Activated gamma-delta T cell (primary cell): ENCODE data around the gene CFAP221.
"Not testable (repeated sequence)": the region's sequence is repeated elsewhere in the genome, so short reads cannot be mapped to it uniquely, and the experiment has no call there.

Source experiments
- DNase-seq: peaks from one replicate; lab custom pipeline; 2025; lab: John Stamatoyannopoulos, UW

CFAP221 gene

DNA sequence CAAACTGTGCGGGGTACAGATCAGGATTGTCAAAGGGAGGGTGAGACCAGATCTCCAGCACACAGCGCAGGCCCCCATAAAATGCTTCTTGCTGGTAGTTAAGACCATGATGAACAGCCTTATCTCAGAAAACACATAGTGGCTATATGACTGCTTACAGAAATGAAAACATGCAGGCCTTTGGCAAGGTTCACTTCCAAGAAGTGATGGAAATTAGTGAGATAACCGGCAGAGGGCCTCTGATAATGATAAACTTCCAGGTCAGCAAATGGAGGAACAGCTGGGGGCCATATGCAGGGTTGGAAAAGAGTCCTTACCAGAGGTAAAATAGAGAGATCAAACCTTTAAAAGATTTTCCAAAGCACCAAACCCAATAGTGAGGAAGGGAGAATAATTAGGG, 46.6 kb downstream of the CFAP221 start:
- DNase-seq: no peak

DNA sequence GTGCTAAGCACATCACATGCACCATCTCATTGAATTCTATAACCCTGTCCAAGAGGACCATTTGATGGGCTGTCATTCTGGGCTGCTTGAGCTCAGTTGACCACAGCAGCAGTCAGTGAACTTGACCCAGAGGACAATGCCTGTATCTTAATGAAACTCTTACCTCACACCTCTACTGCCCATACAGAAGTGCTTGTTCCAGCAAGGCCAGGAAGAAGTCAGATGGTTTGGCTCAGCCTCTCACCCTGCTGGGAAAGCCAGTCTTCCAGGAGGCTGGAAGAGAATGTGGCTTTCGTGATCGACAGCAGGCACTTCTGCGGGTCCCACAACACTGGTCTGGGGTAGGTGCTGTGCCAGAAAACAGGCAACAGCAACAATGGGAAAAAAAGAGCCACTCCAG, 47.3 kb downstream of the CFAP221 start:
- DNase-seq: no peak

GRCh38 chr2:119592436-119592835, 48.2 kb downstream of the CFAP221 start:
- DNase-seq: no peak

DNA sequence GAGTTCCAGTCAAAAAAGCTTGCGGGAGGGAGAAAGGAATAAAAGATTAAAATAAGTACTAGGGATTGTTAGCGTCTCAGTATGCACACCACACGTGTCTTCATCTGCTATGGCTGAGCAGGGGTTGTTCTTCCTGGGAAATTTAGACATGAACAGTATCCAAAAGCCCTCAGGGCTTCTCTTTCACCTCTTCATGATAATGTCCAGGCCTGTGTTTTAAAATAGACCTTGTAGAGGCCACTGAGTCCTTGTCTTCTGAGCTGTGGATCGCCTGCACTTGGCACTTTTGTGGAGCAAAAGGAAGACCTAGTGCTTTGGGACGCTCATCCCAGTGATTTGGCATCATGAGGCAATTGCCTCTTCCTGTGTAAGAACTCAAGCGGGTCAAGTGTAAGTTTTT, 52.4 kb downstream of the CFAP221 start:
- DNase-seq: no peak

DNA sequence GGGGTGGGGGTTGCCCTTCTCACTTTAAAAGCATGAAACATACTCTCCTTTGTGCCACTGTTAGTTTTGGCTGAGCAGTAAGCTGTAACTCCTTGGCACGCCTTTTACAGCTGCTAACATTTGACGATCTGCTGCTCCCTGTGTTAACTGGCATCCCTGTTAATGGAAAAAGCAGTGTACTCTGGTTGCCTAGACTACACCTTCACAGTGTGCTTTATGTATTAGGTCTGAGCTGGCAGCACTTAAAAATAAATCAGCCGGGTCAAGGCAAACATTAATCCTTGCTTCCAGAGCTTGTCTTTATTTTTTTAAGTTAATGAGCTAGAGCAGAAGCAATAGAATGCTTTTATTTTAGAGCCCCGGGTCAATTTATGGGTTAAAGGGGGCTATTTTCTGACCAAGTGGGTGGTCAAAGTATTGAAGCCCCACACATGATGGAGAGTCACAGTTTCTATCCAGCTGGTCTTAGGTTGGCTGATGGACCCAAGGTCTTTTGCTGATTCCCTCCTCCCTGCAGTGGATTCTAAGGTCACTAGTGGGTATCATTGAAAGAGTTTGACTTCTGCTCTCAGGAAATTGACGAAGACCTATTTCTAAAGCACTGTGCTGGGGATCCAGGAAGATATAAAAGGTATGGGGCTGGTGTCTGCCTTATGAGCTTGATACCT, 54.5 kb downstream of the CFAP221 start:
- no peak for DNase-seq

DNA sequence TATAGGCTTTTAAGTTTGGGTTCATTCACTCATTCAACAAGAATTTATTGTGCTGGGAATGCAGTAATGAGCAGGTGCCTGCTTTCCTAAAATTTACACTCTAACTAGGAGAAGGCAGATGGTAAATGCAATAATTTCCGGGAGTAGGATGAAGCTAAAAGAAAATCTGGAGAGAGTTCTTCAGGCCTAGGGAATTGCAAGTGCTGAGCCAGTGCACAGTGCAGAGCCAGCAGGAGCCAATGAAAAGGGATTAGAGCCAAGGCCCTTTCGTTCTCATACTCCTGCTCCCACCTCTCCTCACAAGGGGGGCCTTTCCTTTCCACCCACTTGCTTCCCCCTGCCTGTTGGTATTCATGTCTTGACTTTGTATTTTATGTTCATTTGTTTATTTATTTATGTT, 55.1 kb downstream of the CFAP221 start:
- no peak for DNase-seq

DNA sequence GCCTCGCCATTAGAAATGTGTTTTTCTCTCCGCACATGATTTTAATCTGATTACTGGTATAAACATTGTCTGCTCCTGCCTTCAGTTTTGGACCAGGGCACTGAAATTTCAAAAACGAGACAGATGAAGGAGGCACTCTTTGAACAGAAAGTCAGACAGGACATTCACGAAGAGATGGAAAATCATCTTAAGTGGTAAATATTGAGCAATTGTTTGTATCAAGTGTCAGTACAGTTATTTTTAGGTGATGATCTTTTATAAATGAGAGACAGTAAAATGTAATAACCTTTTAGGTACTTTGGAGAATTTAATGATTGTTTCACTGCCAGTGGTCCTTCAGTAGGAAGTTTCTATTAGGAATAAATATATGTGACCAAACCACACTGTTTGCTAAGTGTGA, 60.8 kb downstream of the CFAP221 start:
- DNase-seq: no peak

- no peak for DNase-seq
These were observed 62.4 kb downstream of the CFAP221 start for GRCh38 chr2:119606674-119607073.

- no peak for DNase-seq
These were observed 64.3 kb downstream of the CFAP221 start for GRCh38 chr2:119608553-119608952.

GRCh38 chr2:119609337-119609736, 65.1 kb downstream of the CFAP221 start:
- no peak for DNase-seq

DNA sequence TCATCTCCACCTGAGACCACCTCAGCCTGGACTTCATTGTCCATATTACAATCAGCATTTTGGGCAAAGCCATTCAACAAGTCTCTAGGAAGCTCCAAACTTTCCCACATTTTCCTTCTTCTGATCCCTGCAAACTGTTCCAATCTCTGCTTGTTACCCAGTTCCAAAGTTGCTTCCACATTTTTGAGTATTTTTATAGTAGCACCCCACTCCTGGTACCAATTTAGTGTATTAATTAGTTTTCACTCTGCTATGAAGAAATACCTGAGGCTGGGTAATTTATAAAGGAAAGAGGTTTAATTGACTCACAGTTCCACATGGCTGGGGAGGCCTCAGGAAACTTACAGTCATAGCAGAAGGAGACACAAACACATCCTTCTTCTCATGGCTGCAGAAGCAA, 69.9 kb downstream of the CFAP221 start:
- DNase-seq: not testable (repeated sequence)

GRCh38 chr2:119616421-119616820, 72.2 kb downstream of the CFAP221 start:
- DNase-seq: no peak

DNA sequence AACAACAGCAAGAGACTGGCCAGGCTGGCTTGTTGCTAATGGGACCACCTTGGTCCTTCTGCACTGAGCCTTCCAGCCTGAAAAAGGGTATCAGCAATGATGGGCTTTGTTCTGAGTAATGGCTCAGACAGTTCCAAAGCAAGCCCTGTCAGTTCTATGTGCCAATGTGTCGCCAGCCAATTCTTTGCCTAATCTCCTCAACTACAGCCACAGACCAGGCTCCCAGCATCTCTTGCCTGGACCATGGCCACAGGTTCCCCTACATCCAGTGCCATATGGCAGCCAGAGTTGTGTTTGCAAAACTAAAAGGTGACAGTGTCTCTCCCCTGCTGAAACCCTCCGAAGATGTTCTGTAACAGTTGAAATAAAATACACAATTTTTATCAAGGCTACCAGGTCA, 73.2 kb downstream of the CFAP221 start:
- DNase-seq: no peak

DNA sequence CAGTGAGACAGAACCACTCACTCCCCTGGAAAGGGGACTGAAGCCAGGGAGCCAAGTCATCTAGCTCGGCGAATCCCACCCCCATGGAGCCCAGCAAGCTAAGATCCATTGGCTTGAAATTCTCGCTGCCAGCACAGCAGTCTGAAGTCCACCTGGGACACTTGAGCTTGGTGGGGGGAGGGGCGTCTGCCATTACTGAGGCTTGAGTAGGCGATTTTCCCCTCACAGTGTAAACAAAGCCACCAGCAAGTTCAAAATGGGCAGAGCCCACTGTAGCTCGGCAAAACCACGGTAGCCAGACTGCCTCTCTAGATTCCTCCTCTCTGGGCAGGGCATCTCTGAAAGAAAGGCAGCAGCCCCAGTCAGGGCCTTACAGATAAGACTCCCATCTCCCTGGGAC, 74.5 kb downstream of the CFAP221 start:
- not testable (repeated sequence) for DNase-seq

GRCh38 chr2:119625226-119625625, 81.0 kb downstream of the CFAP221 start:
- no peak for DNase-seq

DNA sequence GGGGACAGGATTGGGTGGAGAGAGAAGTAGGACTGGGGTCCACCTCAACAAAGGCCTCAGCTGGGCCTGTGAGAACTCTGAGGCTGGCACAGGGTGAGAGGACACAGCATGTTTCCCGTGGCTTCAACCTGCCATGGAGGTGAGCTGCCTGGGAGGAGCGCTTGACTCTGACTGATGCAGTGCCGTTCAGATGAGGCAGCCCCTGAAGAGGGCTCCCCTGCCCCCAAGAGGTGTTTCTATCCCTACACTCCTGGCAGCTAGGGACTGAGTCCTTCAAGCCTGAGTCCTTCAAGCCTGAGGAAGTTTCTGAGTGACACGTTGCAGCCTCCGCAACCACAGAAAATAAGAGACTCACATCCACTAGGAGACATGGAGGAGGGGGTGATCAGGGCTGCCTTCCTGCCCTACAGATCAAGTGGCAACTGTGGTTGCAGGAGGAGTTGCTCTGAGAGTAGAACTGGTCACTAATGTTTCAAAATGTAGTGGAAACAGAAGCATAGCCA, 85.1 kb downstream of the CFAP221 start:
- no peak for DNase-seq

DNA sequence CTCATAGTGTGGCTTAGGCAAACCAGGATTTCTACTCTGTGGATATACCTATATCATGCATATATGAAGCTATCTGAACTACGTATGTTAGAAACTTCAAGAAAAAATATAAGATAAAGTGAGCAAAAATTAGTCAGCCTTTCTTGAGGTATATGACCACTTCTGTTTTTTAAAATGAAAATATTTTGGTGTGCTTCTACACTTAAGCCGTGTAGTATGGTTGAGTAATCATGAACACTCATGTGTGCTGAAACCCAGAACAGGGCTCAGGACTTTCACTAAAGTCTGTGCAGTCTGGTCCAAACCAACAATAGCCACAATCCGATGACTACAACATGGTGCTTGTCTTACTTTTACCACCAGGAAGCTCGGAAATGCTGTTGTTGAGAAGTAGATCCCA, 85.9 kb downstream of the CFAP221 start:
- no peak for DNase-seq

DNA sequence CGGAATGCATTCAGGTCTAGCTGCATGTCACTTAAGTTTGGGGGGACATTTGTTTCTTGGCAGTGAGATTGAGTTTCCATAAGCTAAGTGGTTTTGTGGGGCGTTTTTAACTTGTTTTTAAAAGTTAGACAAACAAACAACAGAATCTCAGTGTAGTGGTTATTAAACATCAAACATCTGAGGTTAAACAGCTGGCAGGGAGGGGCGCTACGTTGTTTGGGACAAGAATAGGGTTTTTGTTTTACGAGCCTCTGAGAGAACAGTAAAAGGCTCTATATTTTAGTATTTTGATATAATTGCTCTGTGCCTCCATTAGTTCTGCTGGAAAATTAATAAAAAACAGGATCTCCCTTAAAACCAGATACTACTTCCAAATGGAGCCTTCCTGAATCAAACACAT, 93.1 kb downstream of the CFAP221 start:
- no peak for DNase-seq

DNA sequence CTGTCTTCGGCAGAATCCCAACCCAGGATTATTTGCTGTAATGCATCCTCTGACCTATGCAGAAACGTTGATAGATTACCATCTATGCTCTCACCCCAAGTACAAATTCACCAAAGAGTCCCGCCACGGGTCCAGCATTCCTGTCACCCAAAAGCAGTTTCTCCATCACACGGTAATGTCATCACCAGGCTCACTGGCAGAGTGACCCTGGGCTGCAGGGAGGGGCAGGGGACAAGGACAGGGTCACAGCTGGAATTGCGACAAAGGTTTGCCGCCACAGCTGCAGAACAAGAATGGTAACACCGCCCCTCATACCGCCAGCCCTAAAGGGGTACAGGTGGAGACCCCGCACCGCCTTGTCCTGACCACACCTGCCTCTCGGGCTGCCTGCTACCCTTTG, 94.0 kb downstream of the CFAP221 start:
- no peak for DNase-seq

- no peak for DNase-seq
These were observed 94.7 kb downstream of the CFAP221 start for GRCh38 chr2:119638685-119639554.

DNA sequence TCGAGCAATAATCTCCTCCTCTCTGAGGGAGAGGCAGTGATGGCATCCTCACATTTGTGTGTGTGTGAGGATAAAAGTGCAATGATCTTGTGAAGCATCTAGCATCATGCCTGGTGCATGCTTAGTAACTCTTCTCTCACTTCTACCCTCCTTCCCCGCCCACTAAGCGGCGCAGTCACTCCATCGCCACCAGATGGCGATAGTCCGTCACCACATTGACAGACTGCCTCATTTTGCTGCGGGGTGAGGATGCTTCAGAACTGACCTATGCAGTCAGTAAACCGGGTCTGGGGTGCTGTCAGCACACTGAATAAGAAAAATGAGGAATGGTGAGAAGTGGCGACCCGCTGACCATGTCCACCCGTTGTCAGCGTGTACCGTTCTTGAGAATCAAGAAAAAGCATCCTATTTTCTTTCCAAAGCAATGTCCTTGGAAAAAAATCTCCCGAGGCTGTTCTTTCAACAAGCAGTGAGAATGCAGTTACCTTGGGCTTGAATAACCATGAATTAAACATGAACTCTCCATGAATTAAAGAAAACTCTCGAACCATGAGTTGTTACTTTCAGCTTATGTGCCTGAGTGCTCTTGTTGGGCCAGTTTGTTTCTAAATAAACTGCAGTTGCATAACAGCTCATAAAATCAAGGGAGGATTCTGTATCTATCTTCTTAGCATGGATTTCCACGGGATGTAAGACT, 97.5 kb downstream of the CFAP221 start:
- peak; percentile 10 for DNase-seq

GRCh38 chr2:119644186-119644585, 99.9 kb downstream of the CFAP221 start:
- no peak for DNase-seq
